GM12878 (cell line): ENCODE measurements around the gene KCNQ1OT1.

Experiments used
- CEBPB ChIP-seq, 2 experiments: fragments of 150-350 bp in 1 of 2; IDR thresholded peaks; 2 replicates each; pipeline ENCODE4 v1.6.1; 2012 to 2014; ENCODE audit warnings: low read depth in 2 of 2, low read length in 2 of 2, borderline replicate concordance in 1 of 2, inconsistent platforms in 1 of 2
- CREB1 ChIP-seq: IDR thresholded peaks from 2 replicates; pipeline ENCODE4 v1.6.1; 2012; ENCODE audit warnings: low read depth, mild to moderate bottlenecking, inconsistent platforms
- EZH2 ChIP-seq: IDR thresholded peaks from 2 replicates; pipeline ENCODE4 v1.6.1; 2012; ENCODE audit warnings: low read depth, mild to moderate bottlenecking, control low read depth, inconsistent platforms, low read length, borderline replicate concordance; ENCODE audit not compliant: control insufficient read depth
- IRF4 ChIP-seq: IDR thresholded peaks from 2 replicates; pipeline ENCODE4 v1.6.1; 2011; ENCODE audit warnings: low read depth, low read length
- POLR2A ChIP-seq: IDR thresholded peaks from 2 replicates; pipeline ENCODE4 v1.6.1; 2011; ENCODE audit warnings: low read depth, mild to moderate bottlenecking, low read length
- RFX5 ChIP-seq: IDR thresholded peaks from 2 replicates; pipeline ENCODE4 v1.6.1; 2011; ENCODE audit warnings: low read depth, low read length, improper control_type of control experiment
- TARDBP ChIP-seq: IDR thresholded peaks from 2 replicates; pipeline ENCODE4 v1.6.1; 2016; ENCODE audit warnings: borderline replicate concordance
- ZBTB4 ChIP-seq: fragments of 450-650 bp; formaldehyde crosslinking; IDR thresholded peaks from 2 replicates; pipeline ENCODE4 v1.4.0; 2022; ENCODE audit warnings: mild to moderate bottlenecking, moderate library complexity
- TF ChIP-seq, protein P1 (sequence below): IDR thresholded peaks from 2 replicates; pipeline ENCODE4 v1.6.1; 2011; ENCODE audit warnings: low read depth, low read length, improper control_type of control experiment, borderline replicate concordance
- TF ChIP-seq, protein P2 (sequence below), 3 experiments: IDR thresholded peaks in 2 of 3; conservative IDR thresholded peaks in 1 of 3; 2 replicates each; pipeline ENCODE4 v1.5.1; 2011; ENCODE audit warnings: low read depth in 3 of 3, low read length in 3 of 3, mild to moderate bottlenecking in 3 of 3, control low read depth in 2 of 3, moderate library complexity in 2 of 3, inconsistent platforms in 1 of 3, mixed read lengths in 1 of 3; ENCODE audit not compliant: control insufficient read depth in 2 of 3, insufficient read depth in 1 of 3; ENCODE audit errors: extremely low read depth in 1 of 3

- TF ChIP-seq EZH2: no peak
- TF ChIP-seq TARDBP: no peak
- no peak for TF ChIP-seq ZBTB4 (CRISPR knock-in tag)
- TF ChIP-seq IRF4: no peak
- TF ChIP-seq, protein P1, sequence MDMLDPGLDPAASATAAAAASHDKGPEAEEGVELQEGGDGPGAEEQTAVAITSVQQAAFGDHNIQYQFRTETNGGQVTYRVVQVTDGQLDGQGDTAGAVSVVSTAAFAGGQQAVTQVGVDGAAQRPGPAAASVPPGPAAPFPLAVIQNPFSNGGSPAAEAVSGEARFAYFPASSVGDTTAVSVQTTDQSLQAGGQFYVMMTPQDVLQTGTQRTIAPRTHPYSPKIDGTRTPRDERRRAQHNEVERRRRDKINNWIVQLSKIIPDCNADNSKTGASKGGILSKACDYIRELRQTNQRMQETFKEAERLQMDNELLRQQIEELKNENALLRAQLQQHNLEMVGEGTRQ: no peak
- no peak for TF ChIP-seq RFX5
- TF ChIP-seq POLR2A: no peak
- no peak for TF ChIP-seq CEBPB (IDR thresholded peaks at IDR 0.05; ENCODE audit: borderline replicate concordance in 1 of 2, low read depth in 2 of 2, low read length in 2 of 2)
- TF ChIP-seq CREB1: no peak
- TF ChIP-seq, protein P2, sequence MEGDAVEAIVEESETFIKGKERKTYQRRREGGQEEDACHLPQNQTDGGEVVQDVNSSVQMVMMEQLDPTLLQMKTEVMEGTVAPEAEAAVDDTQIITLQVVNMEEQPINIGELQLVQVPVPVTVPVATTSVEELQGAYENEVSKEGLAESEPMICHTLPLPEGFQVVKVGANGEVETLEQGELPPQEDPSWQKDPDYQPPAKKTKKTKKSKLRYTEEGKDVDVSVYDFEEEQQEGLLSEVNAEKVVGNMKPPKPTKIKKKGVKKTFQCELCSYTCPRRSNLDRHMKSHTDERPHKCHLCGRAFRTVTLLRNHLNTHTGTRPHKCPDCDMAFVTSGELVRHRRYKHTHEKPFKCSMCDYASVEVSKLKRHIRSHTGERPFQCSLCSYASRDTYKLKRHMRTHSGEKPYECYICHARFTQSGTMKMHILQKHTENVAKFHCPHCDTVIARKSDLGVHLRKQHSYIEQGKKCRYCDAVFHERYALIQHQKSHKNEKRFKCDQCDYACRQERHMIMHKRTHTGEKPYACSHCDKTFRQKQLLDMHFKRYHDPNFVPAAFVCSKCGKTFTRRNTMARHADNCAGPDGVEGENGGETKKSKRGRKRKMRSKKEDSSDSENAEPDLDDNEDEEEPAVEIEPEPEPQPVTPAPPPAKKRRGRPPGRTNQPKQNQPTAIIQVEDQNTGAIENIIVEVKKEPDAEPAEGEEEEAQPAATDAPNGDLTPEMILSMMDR (IDR thresholded peaks at IDR 0.05 in 2 of 3, conservative IDR thresholded peaks at IDR 0.05 in 1 of 3; ENCODE audit: control insufficient read depth in 2 of 3, extremely low read depth in 1 of 3, insufficient read depth in 1 of 3, low read depth in 3 of 3, low read length in 3 of 3): no peak
Measured at GRCh38 chr11:2696455-2696854, 3.3 kb downstream of the KCNQ1OT1 start.
